HCT116 (cell line): ENCODE results near the gene CAMKK1. TPM values are rescaled to one million over a fixed set of nuclear protein-coding genes. Genes with fewer than 3 reads are reported as not detected.

ENCODE experiments used
- ATAC-seq: fragments of 200-7000 bp; cut with Tn5 transposase; 2 replicates; pipeline ENCODE4 v1.9.1; 2020; ENCODE audit warnings: mild to moderate bottlenecking, moderate library complexity
- BruUV-seq: library from RNA; stranded (reverse); fragments of 400-500 nt; replicated peaks from 2 replicates; lab custom pipeline; 2021; lab: Mats Ljungman, UMichigan
- CTCF ChIA-PET: fragments of 300-600 bp; sonication (Branson Sonifier 250); formaldehyde crosslinking; loops from one replicate; lab custom pipeline; 2021; ENCODE audit warnings: antibody characterized with exemption; lab: Charles Lee
- POLR2A ChIA-PET: fragments of 300-600, 350-600 bp; sonication (Branson Sonifier 250); formaldehyde crosslinking; loops from one replicate; lab custom pipeline; 2021; ENCODE audit warnings: antibody characterized with exemption; lab: Charles Lee
- RAD21 ChIA-PET, 2 experiments: fragments of 300-600 bp; sonication (Branson Sonifier 250); formaldehyde crosslinking; loops; one replicate each; lab custom pipeline; 2023; ENCODE audit warnings: low total read pairs in 2 of 2; ENCODE audit not compliant: uncharacterized antibody in 2 of 2, unreplicated experiment in 2 of 2, low non-redundant PET in 1 of 2; lab: Charles Lee
- DNase-seq: peaks from one replicate; pipeline ENCODE4 v3.0.0-alpha.2; 2010; ENCODE audit warnings: low read depth, low spot score
- H2AFZ ChIP-seq: fragments of 200-600 bp; shearing (Covaris generic), sonication (generic); 2 replicates; pipeline ENCODE4 v1.6.1; 2017; ENCODE audit warnings: low read depth, mixed run types, mixed read lengths, antibody characterized with exemption, low read length; ENCODE audit not compliant: poor library complexity, severe bottlenecking
- H3K27ac ChIP-seq: 2 replicates; pipeline ENCODE4 v1.5.1; 2012; ENCODE audit warnings: low read depth, low read length
- H3K27me3 ChIP-seq: fragments of 200-600 bp; sonication (generic); 2 replicates; pipeline ENCODE4 v1.6.1; 2016; ENCODE audit warnings: mixed run types, low read length, mixed read lengths; ENCODE audit not compliant: insufficient read depth
- H3K36me3 ChIP-seq, 2 experiments: fragments of 200-500 bp in 1 of 2; fragments of 200-600 bp in 1 of 2; sonication (Bioruptor generic) in 1 of 2; sonication (generic) in 1 of 2; 2 replicates each; pipeline versions ENCODE4 v1.5.1 to v1.6.1; 2014 to 2016; ENCODE audit warnings: low read length in 2 of 2, inconsistent platforms in 1 of 2, mixed read lengths in 1 of 2, mixed run types in 1 of 2; ENCODE audit not compliant: insufficient read depth in 2 of 2, control insufficient read depth in 1 of 2
- H3K4me1 ChIP-seq, 2 experiments: fragments of 200-600 bp in 1 of 2; sonication (generic) in 1 of 2; 2 replicates each; pipeline versions ENCODE4 v1.5.1 to v1.6.1; 2012 to 2017; ENCODE audit warnings: low read length in 2 of 2, inconsistent platforms in 1 of 2, mild to moderate bottlenecking in 1 of 2, mixed read lengths in 1 of 2, mixed run types in 1 of 2, moderate library complexity in 1 of 2; ENCODE audit not compliant: insufficient read depth in 2 of 2, control insufficient read depth in 1 of 2
- H3K4me2 ChIP-seq: fragments of 200-600 bp; sonication (generic); 2 replicates; pipeline ENCODE4 v1.6.1; 2017; ENCODE audit warnings: mixed run types, low read length, mixed read lengths
- H3K4me3 ChIP-seq, 2 experiments: fragments of 200-600 bp in 1 of 2; sonication (generic) in 1 of 2; replicated peaks in 1 of 2; 2 replicates each; pipeline ENCODE4 v1.5.1; 2011 to 2016; ENCODE audit warnings: low read length in 2 of 2, control low read depth in 1 of 2, low read depth in 1 of 2, mild to moderate bottlenecking in 1 of 2, mixed read lengths in 1 of 2, mixed run types in 1 of 2
- H3K79me2 ChIP-seq: fragments of 200-600 bp; sonication (generic); 2 replicates; pipeline ENCODE4 v1.6.1; 2017; ENCODE audit warnings: mild to moderate bottlenecking, mixed run types, low read length, moderate library complexity, mixed read lengths; ENCODE audit not compliant: insufficient read depth
- H3K9ac ChIP-seq: fragments of 200-600 bp; sonication (generic); 2 replicates; pipeline ENCODE4 v1.6.1; 2016; ENCODE audit warnings: low read length, mixed read lengths
- H3K9me2 ChIP-seq: fragments of 200-600 bp; sonication (generic), shearing (Covaris generic); 2 replicates; pipeline ENCODE4 v1.6.1; 2017; ENCODE audit warnings: mixed run types, mild to moderate bottlenecking, moderate library complexity; ENCODE audit not compliant: insufficient read depth
- H3K9me3 ChIP-seq, 2 experiments: fragments of 200-500 bp in 1 of 2; fragments of 200-600 bp in 1 of 2; sonication (Bioruptor generic) in 1 of 2; sonication (generic) in 1 of 2; 2 replicates each; pipeline ENCODE4 v1.6.1; 2014 to 2017; ENCODE audit warnings: low read length in 2 of 2, mixed read lengths in 2 of 2, inconsistent platforms in 1 of 2, low read depth in 1 of 2, mild to moderate bottlenecking in 1 of 2, mixed run types in 1 of 2, moderate library complexity in 1 of 2; ENCODE audit not compliant: control insufficient read depth in 1 of 2, insufficient read depth in 1 of 2
- H4K20me1 ChIP-seq: fragments of 200-600 bp; sonication (generic), shearing (Covaris generic); 2 replicates; pipeline ENCODE4 v1.6.1; 2017; ENCODE audit warnings: mixed run types, mild to moderate bottlenecking, moderate library complexity; ENCODE audit not compliant: insufficient read depth
- CEBPB ChIP-seq: IDR thresholded peaks from 2 replicates; pipeline ENCODE4 v1.6.1; 2012; ENCODE audit warnings: low read depth
- EZH2phosphoT487 ChIP-seq: fragments of 200-600 bp; IDR thresholded peaks from 2 replicates; pipeline ENCODE4 v1.6.1; 2018; ENCODE audit warnings: antibody characterized with exemption, borderline replicate concordance
- FOSL1 ChIP-seq: IDR thresholded peaks from 2 replicates; pipeline ENCODE4 v1.6.1; 2012; ENCODE audit warnings: low read depth
- POLR2A ChIP-seq: IDR thresholded peaks from 2 replicates; pipeline ENCODE4 v1.7.0; 2011; ENCODE audit warnings: borderline replicate concordance; ENCODE audit not compliant: insufficient read depth, insufficient read length; ENCODE audit errors: extremely low read depth
- RAD21 ChIP-seq: IDR thresholded peaks from 2 replicates; pipeline ENCODE4 v1.6.1; 2012; ENCODE audit warnings: low read depth, mild to moderate bottlenecking
- intact Hi-C: fragments of 100-400 bp; cut with micrococcal nuclease; formaldehyde crosslinking; loops from 2 replicates; pipeline ENCODE4 v1.10.0; 2022
- total RNA-seq: library from RNA; stranded (reverse); gene quantifications from one replicate; pipeline ENCODE4 v1.2.1, GENCODE V29; 2021; ENCODE audit not compliant: unreplicated experiment
- TF ChIP-seq, protein P1 (sequence below), 3 experiments: fragments of 200-600 bp in 1 of 3; sonication (generic) in 1 of 3; IDR thresholded peaks in 2 of 3; conservative IDR thresholded peaks in 1 of 3; 2 replicates each; pipeline ENCODE4 v1.5.1; 2012 to 2017; ENCODE audit warnings: low read depth in 2 of 3, low read length in 2 of 3, antibody characterized with exemption in 1 of 3, borderline replicate concordance in 1 of 3, control low read depth in 1 of 3, mild to moderate bottlenecking in 1 of 3, mixed read lengths in 1 of 3, mixed run types in 1 of 3, moderate library complexity in 1 of 3; ENCODE audit not compliant: insufficient read depth in 1 of 3

The CAMKK1 gene
- total RNA-seq, 1 experiment from 2014 or later: 10.6 TPM

DNA sequence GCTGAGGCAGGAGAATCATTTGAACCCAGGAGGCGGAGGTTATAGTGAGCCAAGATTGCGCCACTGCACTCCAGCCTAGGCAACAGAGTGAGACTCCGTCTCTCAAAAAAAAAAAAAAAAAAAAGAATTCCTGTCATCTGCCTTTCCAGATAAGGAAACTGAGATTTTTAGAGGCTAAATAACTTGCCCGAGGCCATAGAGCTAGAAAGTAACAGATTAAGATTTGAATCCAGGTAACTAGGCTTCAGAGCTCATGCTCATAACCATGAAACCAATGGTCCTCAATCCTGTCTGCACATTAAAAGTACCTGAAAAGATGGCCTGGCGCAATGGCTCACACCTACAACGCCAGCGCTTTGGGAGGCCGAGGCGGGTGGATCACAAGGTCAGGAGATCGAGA, 56.3 kb downstream of the CAMKK1 start (continued):
- TF ChIP-seq, protein P1, sequence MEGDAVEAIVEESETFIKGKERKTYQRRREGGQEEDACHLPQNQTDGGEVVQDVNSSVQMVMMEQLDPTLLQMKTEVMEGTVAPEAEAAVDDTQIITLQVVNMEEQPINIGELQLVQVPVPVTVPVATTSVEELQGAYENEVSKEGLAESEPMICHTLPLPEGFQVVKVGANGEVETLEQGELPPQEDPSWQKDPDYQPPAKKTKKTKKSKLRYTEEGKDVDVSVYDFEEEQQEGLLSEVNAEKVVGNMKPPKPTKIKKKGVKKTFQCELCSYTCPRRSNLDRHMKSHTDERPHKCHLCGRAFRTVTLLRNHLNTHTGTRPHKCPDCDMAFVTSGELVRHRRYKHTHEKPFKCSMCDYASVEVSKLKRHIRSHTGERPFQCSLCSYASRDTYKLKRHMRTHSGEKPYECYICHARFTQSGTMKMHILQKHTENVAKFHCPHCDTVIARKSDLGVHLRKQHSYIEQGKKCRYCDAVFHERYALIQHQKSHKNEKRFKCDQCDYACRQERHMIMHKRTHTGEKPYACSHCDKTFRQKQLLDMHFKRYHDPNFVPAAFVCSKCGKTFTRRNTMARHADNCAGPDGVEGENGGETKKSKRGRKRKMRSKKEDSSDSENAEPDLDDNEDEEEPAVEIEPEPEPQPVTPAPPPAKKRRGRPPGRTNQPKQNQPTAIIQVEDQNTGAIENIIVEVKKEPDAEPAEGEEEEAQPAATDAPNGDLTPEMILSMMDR (IDR thresholded peaks at IDR 0.05 in 2 of 3, conservative IDR thresholded peaks at IDR 0.05 in 1 of 3; ENCODE audit: borderline replicate concordance in 1 of 3, insufficient read depth in 1 of 3, low read depth in 2 of 3, low read length in 2 of 3): no peak
- TF ChIP-seq FOSL1 (no peak), CEBPB (no peak), POLR2A (no peak), RAD21 (no peak)

DNA sequence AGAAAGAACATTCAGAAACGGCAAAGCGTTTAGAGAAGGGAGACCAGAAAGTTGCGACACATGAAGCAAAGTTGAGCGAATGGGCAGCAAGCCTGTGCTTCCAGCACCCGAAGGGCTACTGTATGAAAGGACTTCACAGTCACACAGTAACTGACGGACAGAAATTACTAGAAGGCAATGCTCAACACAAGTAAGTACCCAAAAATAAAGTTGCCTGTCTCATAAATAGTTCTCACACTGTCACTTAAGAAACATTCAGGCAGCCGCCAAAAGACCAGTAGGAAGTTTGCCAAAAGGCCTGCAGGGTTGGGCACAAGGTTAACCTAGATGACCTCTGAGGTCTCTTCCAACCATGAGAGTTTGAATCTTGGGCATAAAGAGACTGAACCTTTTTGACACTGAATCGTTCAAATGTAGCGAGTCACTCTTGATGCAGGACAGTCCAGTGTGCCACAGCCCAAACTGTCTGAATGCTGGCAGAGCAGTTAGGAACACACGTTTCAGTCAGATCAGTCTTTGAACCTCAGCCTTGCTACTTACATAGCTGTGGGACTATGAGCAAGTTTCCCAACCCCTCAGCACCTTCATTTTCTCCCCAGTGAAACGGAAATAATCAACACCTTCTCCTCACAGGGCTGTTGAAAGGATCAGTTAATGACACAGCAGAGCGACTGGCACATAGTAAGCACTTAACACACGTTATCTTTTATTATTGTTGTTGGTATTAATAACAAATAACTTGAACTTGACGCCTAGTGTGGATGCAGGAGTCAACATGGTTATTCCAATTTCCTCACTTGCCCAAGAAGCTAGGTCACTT, 57.2 kb downstream of the CAMKK1 start:
- TF ChIP-seq, protein P1 (IDR thresholded peaks at IDR 0.05 in 2 of 3, conservative IDR thresholded peaks at IDR 0.05 in 1 of 3; ENCODE audit: borderline replicate concordance in 1 of 3, insufficient read depth in 1 of 3, low read depth in 2 of 3, low read length in 2 of 3): no peak
- no peak for TF ChIP-seq EZH2phosphoT487
- no peak overlapping the region for H2AFZ ChIP-seq
- peaks cover 60% of the 10 kb centered on the region for H3K79me2 ChIP-seq
- intact Hi-C loops: no loop called here
- ATAC-seq (no peak), DNase-seq (no peak)
- no peak overlapping the region for H3K4me3 ChIP-seq
- no peaks in the 10 kb centered on the region for H3K27me3 ChIP-seq
- no peak overlapping the region for H3K4me2 ChIP-seq
- H3K9me2 ChIP-seq: no peaks in the 10 kb centered on the region
- peaks cover 9% of the 10 kb centered on the region; the same call in 1 of the 2 replicates for H4K20me1 ChIP-seq
- no peak overlapping the region for H3K9ac ChIP-seq
- H3K9me3 ChIP-seq: no peaks in the 10 kb centered on the region
- H3K36me3 ChIP-seq: peaks cover 12 to 14% of the 10 kb centered on the region in 2 experiments; a peak in 3 of 4 replicates
- H3K4me1 ChIP-seq: peaks cover 14 to 24% of the 10 kb centered on the region in 2 experiments
- ChIA-PET RAD21 (no interaction called here), CTCF (no interaction called here), POLR2A (no interaction called here)
- no peak overlapping the region for H3K27ac ChIP-seq
- no TSS peak for BruUV-seq
